Measurements from ENCODE around the gene AQP12B. TPM values are rescaled to one million over a fixed set of nuclear protein-coding genes. Genes with fewer than 3 reads are reported as not detected.

The AQP12B gene
- total and polyA plus RNA-seq, 2 donors, result under 0.01 to 0.11 TPM

- Histone ChIP-seq H3K27me3 (ENCODE audit: control insufficient read depth in 2 of 2, insufficient read depth in 1 of 2, low read length in 1 of 2) (no peaks in the 10 kb centered on the region), H3K27ac (ENCODE audit: low read depth in 1 of 2, low read length in 1 of 2) (no peak overlapping the region)
Measured at GRCh38 chr2:240719676-240720545, 37.2 kb upstream of the AQP12B start.

GRCh38 chr2:240718896-240719490 is 36.3 kb upstream of the AQP12B start:
- no peak overlapping the region for H3K27ac ChIP-seq (ENCODE audit: low read depth in 1 of 2, low read length in 1 of 2)
- DNase-seq (ENCODE audit: low read depth in 6 of 9, low spot score in 9 of 9), result no peak
- WGBS, result 92% methylated on average over 25 of the region's 25 CpGs

More at GRCh38 chr2:240719676-240720545, 37.2 kb upstream of the AQP12B start:
- Histone ChIP-seq H3K4me1 (ENCODE audit: control insufficient read depth in 2 of 2, insufficient read depth in 2 of 2, low read length in 2 of 2) (no peaks in the 10 kb centered on the region), H3K4me3 (ENCODE audit: low read length in 2 of 2) (no peak overlapping the region), H3K9me3 (ENCODE audit: control insufficient read depth in 2 of 2, insufficient read depth in 1 of 2, low read length in 1 of 2) (no peaks in the 10 kb centered on the region), H3K36me3 (ENCODE audit: control insufficient read depth in 2 of 2, insufficient read depth in 2 of 2, low read length in 1 of 2) (no peaks in the 10 kb centered on the region)
- DNase-seq (ENCODE audit: low read depth in 6 of 9, low spot score in 9 of 9), result no peak
- 95% methylated on average over 25 of the region's 25 CpGs for WGBS

GRCh38 chr2:240717681-240718581 is 35.2 kb upstream of the AQP12B start:
- H3K36me3 ChIP-seq (ENCODE audit: control insufficient read depth in 2 of 2, insufficient read depth in 2 of 2, low read length in 1 of 2), result no peaks in the 10 kb centered on the region
- 94% methylated on average over 31 of the region's 31 CpGs for WGBS
- H3K27me3 ChIP-seq (ENCODE audit: control insufficient read depth in 2 of 2, insufficient read depth in 1 of 2, low read length in 1 of 2), result no peaks in the 10 kb centered on the region
- no peak overlapping the region for H3K4me3 ChIP-seq (ENCODE audit: low read length in 2 of 2)
- H3K9me3 ChIP-seq (ENCODE audit: control insufficient read depth in 2 of 2, insufficient read depth in 1 of 2, low read length in 1 of 2), result no peaks in the 10 kb centered on the region
- H3K27ac ChIP-seq (ENCODE audit: low read depth in 1 of 2, low read length in 1 of 2), result no peak overlapping the region
- no peaks in the 10 kb centered on the region for H3K4me1 ChIP-seq (ENCODE audit: control insufficient read depth in 2 of 2, insufficient read depth in 2 of 2, low read length in 2 of 2)
- no peak for DNase-seq (ENCODE audit: low read depth in 6 of 9, low spot score in 9 of 9)

More at GRCh38 chr2:240718896-240719490, 36.3 kb upstream of the AQP12B start:
- H3K4me3 ChIP-seq (ENCODE audit: low read length in 2 of 2), result no peak overlapping the region
- H3K36me3 ChIP-seq (ENCODE audit: control insufficient read depth in 2 of 2, insufficient read depth in 2 of 2, low read length in 1 of 2), result no peaks in the 10 kb centered on the region
- no peaks in the 10 kb centered on the region for H3K4me1 ChIP-seq (ENCODE audit: control insufficient read depth in 2 of 2, insufficient read depth in 2 of 2, low read length in 2 of 2)
- no peaks in the 10 kb centered on the region for H3K27me3 ChIP-seq (ENCODE audit: control insufficient read depth in 2 of 2, insufficient read depth in 1 of 2, low read length in 1 of 2)
- H3K9me3 ChIP-seq (ENCODE audit: control insufficient read depth in 2 of 2, insufficient read depth in 1 of 2, low read length in 1 of 2), result no peaks in the 10 kb centered on the region

- Histone ChIP-seq H3K4me1 (ENCODE audit: control insufficient read depth in 2 of 2, insufficient read depth in 2 of 2, low read length in 2 of 2) (no peaks in the 10 kb centered on the region), H3K4me3 (ENCODE audit: low read length in 2 of 2) (no peak overlapping the region), H3K27me3 (ENCODE audit: control insufficient read depth in 2 of 2, insufficient read depth in 1 of 2, low read length in 1 of 2) (no peaks in the 10 kb centered on the region), H3K9me3 (ENCODE audit: control insufficient read depth in 2 of 2, insufficient read depth in 1 of 2, low read length in 1 of 2) (no peaks in the 10 kb centered on the region), H3K36me3 (ENCODE audit: control insufficient read depth in 2 of 2, insufficient read depth in 2 of 2, low read length in 1 of 2) (no peaks in the 10 kb centered on the region), H3K27ac (ENCODE audit: low read depth in 1 of 2, low read length in 1 of 2) (no peak overlapping the region)
- WGBS, result 91% methylated on average over 18 of the region's 18 CpGs
- DNase-seq (ENCODE audit: low read depth in 6 of 9, low spot score in 9 of 9), result no peak
Measured at GRCh38 chr2:240717181-240717641, 34.5 kb upstream of the AQP12B start.

GRCh38 chr2:240716130-240716798 is 33.6 kb upstream of the AQP12B start:
- no peak for DNase-seq (ENCODE audit: low read depth in 6 of 9, low spot score in 9 of 9)
- Histone ChIP-seq H3K4me3 (ENCODE audit: low read length in 2 of 2) (no peak overlapping the region), H3K4me1 (ENCODE audit: control insufficient read depth in 2 of 2, insufficient read depth in 2 of 2, low read length in 2 of 2) (no peaks in the 10 kb centered on the region), H3K27me3 (ENCODE audit: control insufficient read depth in 2 of 2, insufficient read depth in 1 of 2, low read length in 1 of 2) (peaks cover 0 to 3% of the 10 kb centered on the region in 2 donors), H3K27ac (ENCODE audit: low read depth in 1 of 2, low read length in 1 of 2) (no peak overlapping the region), H3K9me3 (ENCODE audit: control insufficient read depth in 2 of 2, insufficient read depth in 1 of 2, low read length in 1 of 2) (no peaks in the 10 kb centered on the region), H3K36me3 (ENCODE audit: control insufficient read depth in 2 of 2, insufficient read depth in 2 of 2, low read length in 1 of 2) (no peaks in the 10 kb centered on the region)
- 97% methylated on average over 23 of the region's 23 CpGs for WGBS

GRCh38 chr2:240714747-240715725 is 32.4 kb upstream of the AQP12B start:
- H3K9me3 ChIP-seq (ENCODE audit: control insufficient read depth in 2 of 2, insufficient read depth in 1 of 2, low read length in 1 of 2), result no peaks in the 10 kb centered on the region
- no peak overlapping the region for H3K4me3 ChIP-seq (ENCODE audit: low read length in 2 of 2)
- H3K36me3 ChIP-seq (ENCODE audit: control insufficient read depth in 2 of 2, insufficient read depth in 2 of 2, low read length in 1 of 2), result no peaks in the 10 kb centered on the region
- peaks cover 0 to 3% of the 10 kb centered on the region in 2 donors for H3K27me3 ChIP-seq (ENCODE audit: control insufficient read depth in 2 of 2, insufficient read depth in 1 of 2, low read length in 1 of 2)
- WGBS, result 89% methylated on average over 23 of the region's 23 CpGs
- DNase-seq (ENCODE audit: low read depth in 6 of 9, low spot score in 9 of 9), result no peak
- H3K27ac ChIP-seq (ENCODE audit: low read depth in 1 of 2, low read length in 1 of 2), result no peak overlapping the region
- H3K4me1 ChIP-seq (ENCODE audit: control insufficient read depth in 2 of 2, insufficient read depth in 2 of 2, low read length in 2 of 2), result no peaks in the 10 kb centered on the region

GRCh38 chr2:240713928-240714746 is 31.5 kb upstream of the AQP12B start:
- no peak overlapping the region for H3K4me3 ChIP-seq (ENCODE audit: low read length in 2 of 2)

More at GRCh38 chr2:240713928-240714746, 31.5 kb upstream of the AQP12B start:
- H3K9me3 ChIP-seq (ENCODE audit: control insufficient read depth in 2 of 2, insufficient read depth in 1 of 2, low read length in 1 of 2), result no peaks in the 10 kb centered on the region
- no peaks in the 10 kb centered on the region for H3K36me3 ChIP-seq (ENCODE audit: control insufficient read depth in 2 of 2, insufficient read depth in 2 of 2, low read length in 1 of 2)
- no peaks in the 10 kb centered on the region for H3K4me1 ChIP-seq (ENCODE audit: control insufficient read depth in 2 of 2, insufficient read depth in 2 of 2, low read length in 2 of 2)
- no peak for DNase-seq (ENCODE audit: low read depth in 6 of 9, low spot score in 9 of 9)
- WGBS, result 84% methylated on average over 26 of the region's 26 CpGs
- H3K27me3 ChIP-seq (ENCODE audit: control insufficient read depth in 2 of 2, insufficient read depth in 1 of 2, low read length in 1 of 2), result peaks cover 0 to 3% of the 10 kb centered on the region in 2 donors
- no peak overlapping the region for H3K27ac ChIP-seq (ENCODE audit: low read depth in 1 of 2, low read length in 1 of 2)
